K562 (cell line): ENCODE results near the gene HNRNPCL1. TPM values are rescaled to one million over a fixed set of nuclear protein-coding genes. Genes with fewer than 3 reads are reported as not detected.
"Not testable (repeated sequence)": the region's sequence is repeated elsewhere in the genome, so short reads cannot be mapped to it uniquely, and the experiment has no call there.

Experiments used
- ATAC-seq: fragments of 200-7000 bp; cut with Tn5 transposase; 3 replicates; pipeline ENCODE4 v1.9.1; 2020; ENCODE audit warnings: moderate library complexity
- BruUV-seq: library from RNA; stranded (reverse); fragments of 400-500 nt; replicated peaks from 2 replicates; lab custom pipeline; 2021; lab: Mats Ljungman, UMichigan
- CTCF ChIA-PET: fragments of 300-600 bp; formaldehyde crosslinking; extraction: SDS; loops from one replicate; lab custom pipeline; 2021; ENCODE audit warnings: low intra/inter-chr PET ratio; lab: Yijun Ruan, JAX
- POLR2A ChIA-PET: fragments of 300-600, 350-650 bp; sonication (Branson Sonifier 250); formaldehyde crosslinking; extraction: SDS; loops from one replicate; lab custom pipeline; 2021; ENCODE audit warnings: antibody characterized with exemption, inconsistent platforms; lab: Yijun Ruan, JAX
- DNase-seq, 4 experiments: peaks; one replicate each; pipeline versions ENCODE4 v3.0.0 to v3.0.0-alpha.2; 2011 to 2018; ENCODE audit warnings: low spot score in 3 of 4, mixed read lengths in 3 of 4; ENCODE audit errors: extremely low read depth in 1 of 4
- FAIRE-seq: peaks from 2 replicates; lab custom pipeline; 2011; peaks lifted over from hg19 to GRCh38; lab: Jason Lieb, UNC
- H2AFZ ChIP-seq: 2 replicates; pipeline ENCODE4 v1.6.0; 2011; ENCODE audit warnings: low read depth, low read length, control low read depth, inconsistent platforms
- H3K27ac ChIP-seq: fragments of 200-600 bp; 3 replicates; pipeline ENCODE4 v1.8.0; 2011; ENCODE audit warnings: low read depth, mild to moderate bottlenecking, control low read depth, inconsistent platforms, low read length, moderate library complexity, mixed read lengths; ENCODE audit errors: extremely low read depth
- H3K27me3 ChIP-seq, 2 experiments: fragments of 300-600 bp in 1 of 2; 2 replicates in 1 of 2; 3 replicates in 1 of 2; pipeline versions ENCODE4 v1.6.0 to v1.8.0; 2011; ENCODE audit warnings: inconsistent platforms in 2 of 2, low read length in 2 of 2, mild to moderate bottlenecking in 1 of 2, mixed read lengths in 1 of 2, moderate library complexity in 1 of 2; ENCODE audit not compliant: control insufficient read depth in 2 of 2, insufficient read depth in 2 of 2
- H3K36me3 ChIP-seq: fragments of 300-600 bp; 3 replicates; pipeline ENCODE4 v1.8.0; 2011; ENCODE audit warnings: mild to moderate bottlenecking, low read length, inconsistent platforms; ENCODE audit not compliant: control insufficient read depth, insufficient read depth
- H3K4me1 ChIP-seq, 2 experiments: fragments of 200-600 bp in 1 of 2; replicated peaks in 1 of 2; 2 replicates in 1 of 2; 3 replicates in 1 of 2; pipeline versions ENCODE4 v1.5.1 to v1.8.0; 2011; ENCODE audit warnings: inconsistent platforms in 2 of 2, low read length in 2 of 2, mild to moderate bottlenecking in 1 of 2, mixed read lengths in 1 of 2, moderate library complexity in 1 of 2; ENCODE audit not compliant: control insufficient read depth in 2 of 2, insufficient read depth in 2 of 2
- H3K4me2 ChIP-seq: 2 replicates; pipeline ENCODE4 v1.6.1; 2011; ENCODE audit warnings: low read length, control low read depth, inconsistent platforms, mixed read lengths; ENCODE audit not compliant: insufficient read depth
- H3K4me3 ChIP-seq: fragments of 200-600 bp; sonication (generic), shearing (Covaris generic); 2 replicates; pipeline ENCODE4 v1.5.1; 2016; ENCODE audit warnings: control low read depth, inconsistent platforms
- H3K79me2 ChIP-seq: fragments of 200-600 bp; 3 replicates; pipeline ENCODE4 v1.8.0; 2011; ENCODE audit warnings: low read length, inconsistent platforms; ENCODE audit not compliant: control insufficient read depth, insufficient read depth
- H3K9ac ChIP-seq, 2 experiments: 2 replicates each; pipeline versions ENCODE4 v1.6.0 to v1.6.1; 2011; ENCODE audit warnings: low read depth in 2 of 2, low read length in 2 of 2, control low read depth in 1 of 2, inconsistent platforms in 1 of 2, mild to moderate bottlenecking in 1 of 2, mixed read lengths in 1 of 2; ENCODE audit not compliant: insufficient read depth in 1 of 2
- H3K9me1 ChIP-seq: one replicate; pipeline ENCODE4 v1.6.0; 2011; ENCODE audit warnings: inconsistent platforms, mild to moderate bottlenecking, low read length, moderate library complexity; ENCODE audit not compliant: control insufficient read depth, insufficient read depth
- H3K9me3 ChIP-seq: replicated peaks from 2 replicates; pipeline ENCODE4 v1.5.1; 2011; ENCODE audit warnings: low read depth, low read length, inconsistent platforms; ENCODE audit not compliant: control insufficient read depth, insufficient read depth
- H4K20me1 ChIP-seq: replicated peaks from 2 replicates; pipeline ENCODE4 v1.6.1; 2011; ENCODE audit warnings: low read length, inconsistent platforms, mixed read lengths; ENCODE audit not compliant: control insufficient read depth, insufficient read depth
- CREB1 ChIP-seq, 2 experiments: sonication (generic) in 1 of 2; formaldehyde crosslinking in 1 of 2; IDR thresholded peaks; 2 replicates each; pipeline versions ENCODE4 v1.6.1 to v1.8.0; 2012 to 2022; ENCODE audit warnings: inconsistent platforms in 1 of 2, mild to moderate bottlenecking in 1 of 2, missing genetic modification reagents in 1 of 2, moderate library complexity in 1 of 2
- FOSL1 ChIP-seq: fragments of 200-800 bp; sonication (Bioruptor generic); conservative IDR thresholded peaks from 2 replicates; pipeline ENCODE4 v1.6.1; 2016; ENCODE audit warnings: missing genetic modification characterization, missing compliant biosample characterization
- WGBS: fragments of 100-300 bp; shearing (Covaris generic); methylation state at CpG from one replicate; pipeline ENCODE4 v1.1.6; 2016; ENCODE audit warnings: low coverage, mixed read lengths; ENCODE audit not compliant: insufficient coverage; ENCODE audit errors: missing lambda C conversion rate; 5-methylcytosine and 5-hydroxymethylcytosine counted together
- in situ Hi-C: fragments of 300-500 bp; cut with MboI; formaldehyde crosslinking; loops from 4 replicates; pipeline ENCODE4 v1.15.0; 2018; ENCODE audit warnings: inconsistent platforms, mixed read lengths
- intact Hi-C: fragments of 100-400 bp; cut with micrococcal nuclease; formaldehyde crosslinking; loops from 2 replicates; pipeline ENCODE4 v1.14.2; 2022
- polyA plus RNA-seq, 8 experiments: library from polyadenylated mRNA; depleted of rRNA in 4 of 8; stranded (reverse) in 5 of 8; unstranded in 3 of 8; fragments of >200 nt; fragmentation: Nextera tagmentation in 2 of 8; fragmentation: Illumina TruSeq in 1 of 8; extraction: Ambion mirVana in 2 of 8; extraction: Trizol in 1 of 8; gene quantifications; 2 replicates each; pipeline versions ENCODE4 v1.2.1 to v1.2.3, GENCODE V29; 2011 to 2014; ENCODE audit warnings: inconsistent platforms in 1 of 8, missing spikeins in 1 of 8
- total RNA-seq, 7 experiments: library from RNA; depleted of rRNA in 6 of 7; stranded (reverse); fragments of >200 nt in 6 of 7; fragmentation: Illumina TruSeq in 2 of 7; extraction: Trizol in 2 of 7; gene quantifications; 2 replicates each; pipeline versions ENCODE4 v1.2.1 to v1.2.3, GENCODE V29; 2011 to 2021; ENCODE audit warnings: low replicate concordance in 1 of 7

The HNRNPCL1 gene
- total and polyA plus RNA-seq, 9 of the 15 experiments (the other 6 are each of a cell fraction or from before 2014, with no cell fraction given): 0.08 TPM; not detected in 8

GRCh38 chr1:12819061-12819460 lies 29.5 kb downstream of the HNRNPCL1 start:
- H2AFZ ChIP-seq, H3K4me2 ChIP-seq, H3K4me1 ChIP-seq, in situ Hi-C loops, DNase-seq, H3K9ac ChIP-seq, BruUV-seq, ATAC-seq, H3K9me1 ChIP-seq, H3K9me3 ChIP-seq, FAIRE-seq, H3K27me3 ChIP-seq, H3K4me3 ChIP-seq, intact Hi-C loops, H3K36me3 ChIP-seq, H4K20me1 ChIP-seq, H3K27ac ChIP-seq, H3K79me2 ChIP-seq: not testable (repeated sequence)
- 1% methylated on average over 6 of the region's 6 CpGs for WGBS
- POLR2A ChIA-PET: interaction anchor here (1.0 kb wide), 1 partner anchor 8 kb away, joined by 4 read pairs; no protein-coding TSS in a partner anchor
- CTCF ChIA-PET: interaction anchor here (0.6 kb wide), 1 partner anchor 33 kb away, joined by 3 read pairs; no protein-coding TSS in a partner anchor

- Histone ChIP-seq H3K79me2 (no peaks in the 10 kb centered on the region), H3K4me2 (peak overlapping the region; percentile 66), H2AFZ (peak overlapping the region; percentile 79; the same call in 1 of the 2 replicates), H3K27me3 (no peaks in the 10 kb centered on the region), H3K9me3 (no peaks in the 10 kb centered on the region), H3K36me3 (no peaks in the 10 kb centered on the region), H3K27ac (peak overlapping the region; percentile 59; the same call in 1 of the 3 replicates), H3K9ac (no peak overlapping the region), H3K9me1 (no peaks in the 10 kb centered on the region), H3K4me3 (no peak overlapping the region), H3K4me1 (peaks cover 0 to 23% of the 10 kb centered on the region in 2 experiments; a peak in 2 of 5 replicates), H4K20me1 (no peaks in the 10 kb centered on the region)
- in situ Hi-C loops (no loop called here), intact Hi-C loops (no loop called here)
- TF ChIP-seq FOSL1 (tag) (0 out of 2 replicates have a peak, but pooled peaks have one; percentile 0), CREB1 (IDR thresholded peaks at IDR 0.05) (no peak), CREB1 (CRISPR knock-in tag; IDR thresholded peaks at IDR 0.05) (no peak)
- ChIA-PET CTCF (no interaction called here), POLR2A (no interaction called here)
- WGBS: 8% methylated on average over 2 of the region's 2 CpGs
- ATAC-seq: peak; percentile 41
- BruUV-seq: no TSS peak
- DNase-seq: no peak
- FAIRE-seq: no peak
These were observed 37.1 kb downstream of the HNRNPCL1 start for GRCh38 chr1:12811409-12811784.
